ENCODE measurements around the gene SNX1.

DNA sequence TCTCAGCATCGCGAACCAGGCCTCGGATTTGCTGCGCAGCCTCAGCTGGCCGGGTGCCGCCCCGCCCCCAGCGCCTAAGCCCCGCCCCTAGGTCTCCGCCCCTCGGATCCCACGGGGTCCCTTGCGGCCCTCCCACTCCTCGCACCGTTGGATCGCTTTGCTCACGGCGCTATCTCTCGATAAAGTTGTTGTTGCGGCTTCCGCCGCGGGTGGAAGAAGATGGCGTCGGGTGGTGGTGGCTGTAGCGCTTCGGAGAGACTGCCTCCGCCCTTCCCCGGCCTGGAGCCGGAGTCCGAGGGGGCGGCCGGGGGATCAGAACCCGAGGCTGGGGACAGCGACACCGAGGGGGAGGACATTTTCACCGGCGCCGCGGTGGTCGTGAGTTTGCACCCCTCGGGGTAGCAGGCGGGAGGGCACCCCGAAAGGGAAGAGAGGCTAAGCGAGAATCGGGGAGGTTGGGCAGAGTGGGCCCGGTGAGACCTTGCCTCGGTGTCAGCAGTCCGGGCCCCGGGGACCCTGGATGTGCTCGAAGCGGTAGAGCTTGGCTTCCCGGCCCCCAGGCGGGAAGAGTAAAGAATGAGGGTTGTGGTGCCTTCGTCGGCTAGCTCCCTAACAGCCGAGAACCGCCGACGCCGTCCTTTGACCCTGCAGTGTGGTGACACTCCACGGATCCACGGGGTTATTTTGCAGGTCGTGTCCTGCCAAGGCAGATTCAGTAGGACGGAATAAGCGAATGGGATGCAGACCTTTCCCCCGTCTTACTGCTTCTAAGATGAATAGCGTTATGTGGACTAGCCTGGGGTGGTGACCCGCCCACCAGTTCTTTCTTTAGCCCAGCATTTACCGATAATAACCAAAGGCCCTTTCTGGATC lies at the start of gene SNX1:
- TF ChIP-seq, protein P1, sequence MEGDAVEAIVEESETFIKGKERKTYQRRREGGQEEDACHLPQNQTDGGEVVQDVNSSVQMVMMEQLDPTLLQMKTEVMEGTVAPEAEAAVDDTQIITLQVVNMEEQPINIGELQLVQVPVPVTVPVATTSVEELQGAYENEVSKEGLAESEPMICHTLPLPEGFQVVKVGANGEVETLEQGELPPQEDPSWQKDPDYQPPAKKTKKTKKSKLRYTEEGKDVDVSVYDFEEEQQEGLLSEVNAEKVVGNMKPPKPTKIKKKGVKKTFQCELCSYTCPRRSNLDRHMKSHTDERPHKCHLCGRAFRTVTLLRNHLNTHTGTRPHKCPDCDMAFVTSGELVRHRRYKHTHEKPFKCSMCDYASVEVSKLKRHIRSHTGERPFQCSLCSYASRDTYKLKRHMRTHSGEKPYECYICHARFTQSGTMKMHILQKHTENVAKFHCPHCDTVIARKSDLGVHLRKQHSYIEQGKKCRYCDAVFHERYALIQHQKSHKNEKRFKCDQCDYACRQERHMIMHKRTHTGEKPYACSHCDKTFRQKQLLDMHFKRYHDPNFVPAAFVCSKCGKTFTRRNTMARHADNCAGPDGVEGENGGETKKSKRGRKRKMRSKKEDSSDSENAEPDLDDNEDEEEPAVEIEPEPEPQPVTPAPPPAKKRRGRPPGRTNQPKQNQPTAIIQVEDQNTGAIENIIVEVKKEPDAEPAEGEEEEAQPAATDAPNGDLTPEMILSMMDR (conservative IDR thresholded peaks at IDR 0.05; ENCODE audit: low read depth, low read length) = no peak
- no peak for TF ChIP-seq EZH2 (IDR thresholded peaks at IDR 0.05; ENCODE audit: borderline replicate concordance, low read depth, low read length, poor library complexity, severe bottlenecking)

All from A673 (cell line).